GM12864 (cell line): ENCODE data around the gene AADAT.
A peak's percentile ranks its signal among the peaks of the same experiment; 100 is the strongest.

Experiments
- DNase-seq: peaks from one replicate; pipeline ENCODE4 v3.0.0-alpha.2; 2011; ENCODE audit warnings: low read depth
- H3K4me3 ChIP-seq: 2 replicates; pipeline ENCODE4 v1.5.1; 2011; ENCODE audit warnings: mild to moderate bottlenecking, low read depth, low read length, control low read depth
- CTCF ChIP-seq: IDR thresholded peaks from 2 replicates; pipeline ENCODE4 v1.5.1; 2011; ENCODE audit warnings: low read depth, mild to moderate bottlenecking, moderate library complexity, low read length, control low read depth, inconsistent platforms; ENCODE audit errors: missing control alignments

AADAT gene

GRCh38 chr4:170071196-170071595 lies 18.6 kb downstream of the AADAT start:
- no peak overlapping the region for H3K4me3 ChIP-seq
- TF ChIP-seq CTCF, result no peak
- no peak for DNase-seq

GRCh38 chr4:170068438-170069128 lies 21.2 kb downstream of the AADAT start:
- H3K4me3 ChIP-seq, result no peak overlapping the region
- TF ChIP-seq CTCF, result no peak
- DNase-seq, result no peak

DNA sequence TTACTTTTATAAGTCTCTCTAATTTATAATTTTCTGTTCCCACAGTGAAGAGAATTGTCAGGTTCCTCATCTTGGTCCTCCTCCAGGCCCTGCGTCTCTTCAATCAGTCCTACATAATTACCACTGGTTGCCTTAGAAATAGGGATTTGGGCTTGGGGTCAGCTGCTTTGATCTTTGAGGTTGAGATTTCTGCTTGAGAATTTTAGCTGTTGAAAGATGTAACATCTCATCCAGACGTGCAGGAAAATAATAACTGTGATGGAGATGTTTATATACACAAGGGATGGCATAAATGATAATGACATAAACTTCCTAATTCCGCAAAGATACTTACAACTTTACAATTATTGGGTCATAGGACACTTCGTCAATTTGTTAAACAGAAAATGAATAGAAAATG lies 30.3 kb downstream of the AADAT start:
- DNase-seq, result no peak
- TF ChIP-seq CTCF, result no peak
- no peak overlapping the region for H3K4me3 ChIP-seq

DNA sequence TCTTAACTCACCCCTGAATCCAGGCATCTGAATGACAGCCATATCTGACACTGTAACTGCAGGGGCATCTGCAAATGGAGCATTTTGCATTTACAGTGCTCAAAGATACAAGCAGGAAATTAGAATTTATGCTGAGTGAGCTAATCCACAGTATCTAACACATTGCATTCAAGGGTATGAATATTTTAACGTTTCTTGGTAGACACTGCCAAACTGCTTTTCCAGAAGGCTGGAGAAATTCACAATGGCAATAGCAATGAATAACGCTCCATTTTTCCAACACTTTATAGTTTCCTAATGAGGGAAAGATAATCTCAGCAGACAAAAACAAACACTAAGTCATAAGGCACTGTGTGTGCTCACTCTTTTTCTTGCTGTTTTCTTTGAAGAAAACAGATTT lies 30.9 kb downstream of the AADAT start:
- no peak for TF ChIP-seq CTCF
- no peak overlapping the region for H3K4me3 ChIP-seq
- no peak for DNase-seq

DNA sequence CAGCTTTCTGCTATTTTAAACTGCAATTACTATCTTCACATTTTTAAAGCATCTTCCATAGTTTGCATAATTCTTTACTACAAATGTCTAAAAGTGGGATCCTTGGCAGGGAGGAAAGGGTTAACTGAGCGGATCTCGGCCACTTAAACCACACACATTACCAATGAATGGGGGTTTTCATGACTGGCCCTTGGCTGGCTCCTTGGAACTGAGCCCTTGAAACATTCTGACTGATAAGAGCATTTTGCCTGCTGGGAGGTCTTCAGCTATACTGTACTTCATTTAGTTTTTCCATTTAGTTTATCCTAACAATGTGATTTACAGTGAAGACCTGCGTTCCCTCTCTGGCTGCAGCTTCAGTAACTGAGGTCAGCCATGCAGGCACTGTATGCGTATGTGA lies 31.9 kb downstream of the AADAT start:
- no peak for TF ChIP-seq CTCF
- no peak for DNase-seq

DNA sequence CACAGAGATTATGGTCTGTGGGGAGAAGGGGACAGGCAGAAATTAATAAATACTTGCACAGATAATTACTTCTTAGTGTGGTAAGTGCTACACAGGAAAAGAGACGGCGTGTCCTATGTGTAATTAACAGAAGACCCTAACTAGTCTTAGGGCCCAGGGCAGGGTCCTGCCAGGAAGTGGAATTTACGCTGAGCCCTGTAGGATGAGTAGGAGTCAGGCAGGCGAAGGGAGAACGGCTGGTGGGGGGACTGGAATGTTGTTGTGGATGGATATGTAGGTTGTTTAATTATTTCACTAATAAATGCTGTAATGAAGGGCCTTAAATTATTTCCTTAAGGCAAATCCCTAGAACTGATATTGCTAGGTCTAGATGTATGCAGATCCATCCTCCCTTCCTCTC lies 36.8 kb downstream of the AADAT start:
- H3K4me3 ChIP-seq, result no peak overlapping the region
- DNase-seq, result no peak
- no peak for TF ChIP-seq CTCF

More for the DNA sequence above, 31.9 kb downstream of the AADAT start:
- H3K4me3 ChIP-seq, result no peak overlapping the region

- no peak overlapping the region for H3K4me3 ChIP-seq
- peak; percentile 16 for TF ChIP-seq CTCF
Observed at GRCh38 chr4:170051402-170051801, 38.4 kb downstream of the AADAT start.

More at GRCh38 chr4:170051402-170051801, 38.4 kb downstream of the AADAT start:
- no peak for DNase-seq
